ENCODE data around the gene TMEM134. TPM values are rescaled to one million over a fixed set of nuclear protein-coding genes. Genes with fewer than 3 reads are reported as not detected.

TMEM134 gene
- total and polyA plus RNA-seq, 9 of the 15 experiments (the other 6 are each of a cell fraction or from before 2014, with no cell fraction given) = 0.63 to 48.4 (median 10.7) TPM

GRCh38 chr11:67468759-67469507 lies at the start of gene TMEM134 (continued):
- TF ChIP-seq ZNF175 (CRISPR knock-in tag; IDR thresholded peaks at IDR 0.05; ENCODE audit: low read depth) (no peak), FUS (optimal IDR thresholded peaks at IDR 0.05; ENCODE audit: low read depth, low read length) (no peak), SMARCC2 (IDR thresholded peaks at IDR 0.05; ENCODE audit: low read depth) (no peak), ZC3H8 (IDR thresholded peaks at IDR 0.05) (no peak), THRAP3 (IDR thresholded peaks at IDR 0.05; ENCODE audit: borderline replicate concordance) (no peak), TARDBP (IDR thresholded peaks at IDR 0.05) (no peak), KLF6 (CRISPR knock-in tag; IDR thresholded peaks at IDR 0.05; ENCODE audit: borderline replicate concordance) (no peak), CREBBP (IDR thresholded peaks at IDR 0.05; ENCODE audit: low read depth, low read length) (no peak), NFXL1 (CRISPR knock-in tag; IDR thresholded peaks at IDR 0.05) (no peak), BRD9 (IDR thresholded peaks at IDR 0.05; ENCODE audit: low read depth, partially characterized antibody) (no peak), ZNF764 (CRISPR knock-in tag; IDR thresholded peaks at IDR 0.05; ENCODE audit: low read depth) (no peak), PURB (CRISPR knock-in tag; IDR thresholded peaks at IDR 0.05; ENCODE audit: low read depth) (no peak), ILF3 (IDR thresholded peaks at IDR 0.05; ENCODE audit: borderline replicate concordance) (no peak), SAP30 (IDR thresholded peaks at IDR 0.05; ENCODE audit: borderline replicate concordance, insufficient read depth, low read depth, low read length, poor library complexity, severe bottlenecking) (peak; percentile 57), SMC3 (conservative IDR thresholded peaks at IDR 0.05; ENCODE audit: insufficient read depth, low read depth, low read length) (peak; percentile 41; the same call in 1 of the 2 replicates), EGR1 (conservative IDR thresholded peaks at IDR 0.05) (peak; percentile 72), CHD2 (IDR thresholded peaks at IDR 0.05; ENCODE audit: low read depth, low read length) (no peak)
- TF ChIP-seq, protein P1, sequence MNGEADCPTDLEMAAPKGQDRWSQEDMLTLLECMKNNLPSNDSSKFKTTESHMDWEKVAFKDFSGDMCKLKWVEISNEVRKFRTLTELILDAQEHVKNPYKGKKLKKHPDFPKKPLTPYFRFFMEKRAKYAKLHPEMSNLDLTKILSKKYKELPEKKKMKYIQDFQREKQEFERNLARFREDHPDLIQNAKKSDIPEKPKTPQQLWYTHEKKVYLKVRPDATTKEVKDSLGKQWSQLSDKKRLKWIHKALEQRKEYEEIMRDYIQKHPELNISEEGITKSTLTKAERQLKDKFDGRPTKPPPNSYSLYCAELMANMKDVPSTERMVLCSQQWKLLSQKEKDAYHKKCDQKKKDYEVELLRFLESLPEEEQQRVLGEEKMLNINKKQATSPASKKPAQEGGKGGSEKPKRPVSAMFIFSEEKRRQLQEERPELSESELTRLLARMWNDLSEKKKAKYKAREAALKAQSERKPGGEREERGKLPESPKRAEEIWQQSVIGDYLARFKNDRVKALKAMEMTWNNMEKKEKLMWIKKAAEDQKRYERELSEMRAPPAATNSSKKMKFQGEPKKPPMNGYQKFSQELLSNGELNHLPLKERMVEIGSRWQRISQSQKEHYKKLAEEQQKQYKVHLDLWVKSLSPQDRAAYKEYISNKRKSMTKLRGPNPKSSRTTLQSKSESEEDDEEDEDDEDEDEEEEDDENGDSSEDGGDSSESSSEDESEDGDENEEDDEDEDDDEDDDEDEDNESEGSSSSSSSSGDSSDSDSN (IDR thresholded peaks at IDR 0.05; ENCODE audit: borderline replicate concordance in 1 of 2, low read depth in 2 of 2, low read length in 2 of 2) = 0 out of 4 replicates have a peak, but pooled peaks of 1 of the 2 experiments have one; percentile 37
- TF ChIP-seq, protein P2, sequence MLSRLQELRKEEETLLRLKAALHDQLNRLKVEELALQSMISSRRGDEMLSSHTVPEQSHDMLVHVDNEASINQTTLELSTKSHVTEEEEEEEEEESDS (CRISPR knock-in tag; IDR thresholded peaks at IDR 0.05) = no peak
- TF ChIP-seq, protein P3, sequence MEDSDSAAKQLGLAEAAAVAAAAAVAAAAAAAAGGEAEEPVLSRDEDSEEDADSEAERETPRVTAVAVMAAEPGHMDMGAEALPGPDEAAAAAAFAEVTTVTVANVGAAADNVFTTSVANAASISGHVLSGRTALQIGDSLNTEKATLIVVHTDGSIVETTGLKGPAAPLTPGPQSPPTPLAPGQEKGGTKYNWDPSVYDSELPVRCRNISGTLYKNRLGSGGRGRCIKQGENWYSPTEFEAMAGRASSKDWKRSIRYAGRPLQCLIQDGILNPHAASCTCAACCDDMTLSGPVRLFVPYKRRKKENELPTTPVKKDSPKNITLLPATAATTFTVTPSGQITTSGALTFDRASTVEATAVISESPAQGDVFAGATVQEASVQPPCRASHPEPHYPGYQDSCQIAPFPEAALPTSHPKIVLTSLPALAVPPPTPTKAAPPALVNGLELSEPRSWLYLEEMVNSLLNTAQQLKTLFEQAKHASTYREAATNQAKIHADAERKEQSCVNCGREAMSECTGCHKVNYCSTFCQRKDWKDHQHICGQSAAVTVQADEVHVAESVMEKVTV (CRISPR knock-in tag; IDR thresholded peaks at IDR 0.05) = peak; percentile 32; the same call in 1 of the 2 replicates

Measured in K562 (cell line).